Measurements from ENCODE around the gene TRIM69. TPM values are rescaled to one million over a fixed set of nuclear protein-coding genes. Genes with fewer than 3 reads are reported as not detected.
"Not testable (repeated sequence)": the region's sequence is repeated elsewhere in the genome, so short reads cannot be mapped to it uniquely, and the experiment has no call there.

The TRIM69 gene
- total RNA-seq, 2 experiments from 2014 or later, result 60.9 to 62.5 TPM

DNA sequence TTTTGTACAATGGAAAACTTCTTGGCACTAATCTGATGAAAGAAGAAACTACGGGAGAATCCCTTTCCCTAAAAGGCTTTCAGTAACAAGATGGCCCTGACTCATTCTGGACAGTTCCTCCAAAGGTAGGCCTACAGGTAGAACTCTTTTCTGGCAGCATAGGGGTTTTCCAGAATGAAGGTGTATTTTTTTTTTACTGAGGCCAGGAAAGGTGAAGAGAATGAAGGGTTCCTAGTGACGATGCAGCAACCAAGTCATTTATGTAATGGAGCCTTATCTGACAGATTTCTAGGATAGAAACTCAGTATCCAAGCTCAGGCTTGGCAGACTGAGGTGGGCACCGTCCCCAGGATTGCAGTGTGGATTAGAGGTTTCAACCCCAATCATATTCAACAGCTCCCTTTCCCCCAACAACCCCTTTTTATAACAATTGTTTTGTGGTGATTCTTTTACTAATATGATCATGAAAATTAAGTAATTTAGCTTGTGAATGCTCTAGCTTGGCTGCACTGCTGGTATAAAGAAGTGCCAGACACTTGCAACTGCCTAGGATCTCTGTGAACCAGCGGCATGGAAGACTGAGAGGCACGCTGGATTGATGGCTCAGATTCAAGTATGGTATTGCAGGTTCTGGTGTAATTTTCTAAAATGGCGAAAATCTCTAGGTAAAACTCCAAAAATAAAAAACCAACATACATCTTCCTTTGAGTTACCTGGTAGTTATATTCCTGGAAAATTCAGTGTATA, 8.7 kb upstream of the TRIM69 start:
- ChIA-PET POLR2A (interaction anchor here (1.0 to 14.1 kb wide), 4 partner anchors 9 to 191 kb away, joined by 3 to 429 read pairs (median 64); partner anchors contain the start of genes B2M, EIF3J, PATL2 and SPG11), CTCF (interaction anchor here (0.6 to 14.0 kb wide), 5 partner anchors 8 to 61 kb away, joined by 4 to 168 read pairs (median 8); partner anchors contain the start of genes B2M, PATL2, SPG11 and TRIM69)

DNA sequence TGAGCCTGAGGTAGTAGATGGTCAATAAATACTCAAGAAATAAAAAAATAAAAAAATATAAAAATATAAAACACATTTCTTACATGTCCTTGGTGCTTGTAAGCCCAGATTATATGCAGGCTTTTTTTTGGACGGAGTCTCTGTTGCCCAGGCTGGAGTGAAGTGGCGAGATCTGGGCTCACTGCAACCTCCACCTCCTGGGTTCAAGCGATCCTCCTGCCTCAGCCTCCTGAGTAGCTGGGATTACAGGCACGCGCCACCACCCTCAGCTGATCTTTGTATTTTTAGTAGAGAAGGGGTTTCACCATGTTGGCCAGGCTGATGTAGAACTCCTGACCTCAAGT, 8.1 kb upstream of the TRIM69 start:
- ChIA-PET CTCF (interaction anchor here (0.9 to 14.0 kb wide), 5 partner anchors 8 to 62 kb away, joined by 3 to 168 read pairs (median 14); partner anchors contain the start of genes B2M, PATL2, SPG11 and TRIM69), POLR2A (interaction anchor here (0.5 to 14.1 kb wide), 8 partner anchors 9 to 191 kb away, joined by 3 to 429 read pairs (median 4); partner anchors contain the start of genes B2M, EIF3J, PATL2 and SPG11)

- ChIA-PET CTCF (interaction anchor here (0.9 to 14.0 kb wide), 5 partner anchors 8 to 63 kb away, joined by 3 to 168 read pairs (median 14); partner anchors contain the start of genes B2M, PATL2, SPG11 and TRIM69), POLR2A (interaction anchor here (0.5 to 14.1 kb wide), 7 partner anchors 8 to 182 kb away, joined by 3 to 429 read pairs (median 6); partner anchors contain the start of genes B2M, PATL2, SPG11 and TRIM69)
These were observed 7.5 kb upstream of the TRIM69 start for GRCh38 chr15:44728576-44729407.

DNA sequence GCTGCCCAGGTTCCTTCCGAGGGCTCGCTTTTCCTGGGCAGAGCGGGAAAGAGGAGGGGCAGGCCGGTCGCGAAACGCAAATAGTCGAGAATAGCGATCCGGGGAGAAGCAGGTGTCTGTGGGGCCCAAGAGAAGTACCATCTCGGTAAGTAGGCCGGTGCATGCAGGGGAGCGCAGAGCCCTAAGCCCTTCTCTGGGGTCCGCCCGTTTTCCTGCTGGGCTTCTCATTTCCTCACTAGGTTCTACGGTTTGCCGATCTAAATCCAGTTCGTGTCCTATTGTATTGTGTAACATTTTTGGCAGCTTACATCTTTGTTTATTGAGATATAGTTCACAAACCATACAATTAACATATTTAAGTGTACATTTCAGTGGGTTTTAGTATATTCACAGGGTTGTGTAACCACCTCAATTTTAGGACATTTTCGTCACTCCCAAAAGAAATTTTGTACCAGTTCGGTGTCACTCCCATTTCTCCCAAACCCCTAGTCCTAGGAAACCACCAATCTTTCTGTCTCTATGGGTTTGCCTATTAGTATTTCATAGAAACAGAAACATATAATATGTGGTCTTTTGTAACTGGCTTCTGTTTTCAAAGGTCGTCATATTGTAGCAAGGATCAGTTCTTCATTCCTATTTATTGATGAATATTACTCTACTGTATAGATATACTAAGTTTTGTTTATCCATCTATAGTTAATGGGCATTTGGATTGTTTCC, 6.8 kb upstream of the TRIM69 start:
- ChIA-PET CTCF (interaction anchor here (0.9 to 14.0 kb wide), 5 partner anchors 8 to 150 kb away, joined by 3 to 168 read pairs (median 14); partner anchors contain the start of genes B2M, PATL2, SPG11 and TRIM69), POLR2A (interaction anchor here (1.0 to 14.1 kb wide), 6 partner anchors 7 to 183 kb away, joined by 3 to 429 read pairs (median 16); partner anchors contain the start of genes B2M, PATL2, SPG11 and TRIM69)

GRCh38 chr15:44734839-44735481, 1.4 kb upstream of the TRIM69 start:
- CTCF ChIA-PET, result interaction anchor here (1.1 to 14.0 kb wide), 7 partner anchors 9 to 150 kb away, joined by 3 to 168 read pairs (median 27); partner anchors contain the start of genes B2M, PATL2 and SPG11
- POLR2A ChIA-PET, result interaction anchor here (0.5 to 14.1 kb wide), 10 partner anchors 7 to 198 kb away, joined by 3 to 429 read pairs (median 4); partner anchors contain the start of genes B2M, EIF3J, PATL2 and SPG11

DNA sequence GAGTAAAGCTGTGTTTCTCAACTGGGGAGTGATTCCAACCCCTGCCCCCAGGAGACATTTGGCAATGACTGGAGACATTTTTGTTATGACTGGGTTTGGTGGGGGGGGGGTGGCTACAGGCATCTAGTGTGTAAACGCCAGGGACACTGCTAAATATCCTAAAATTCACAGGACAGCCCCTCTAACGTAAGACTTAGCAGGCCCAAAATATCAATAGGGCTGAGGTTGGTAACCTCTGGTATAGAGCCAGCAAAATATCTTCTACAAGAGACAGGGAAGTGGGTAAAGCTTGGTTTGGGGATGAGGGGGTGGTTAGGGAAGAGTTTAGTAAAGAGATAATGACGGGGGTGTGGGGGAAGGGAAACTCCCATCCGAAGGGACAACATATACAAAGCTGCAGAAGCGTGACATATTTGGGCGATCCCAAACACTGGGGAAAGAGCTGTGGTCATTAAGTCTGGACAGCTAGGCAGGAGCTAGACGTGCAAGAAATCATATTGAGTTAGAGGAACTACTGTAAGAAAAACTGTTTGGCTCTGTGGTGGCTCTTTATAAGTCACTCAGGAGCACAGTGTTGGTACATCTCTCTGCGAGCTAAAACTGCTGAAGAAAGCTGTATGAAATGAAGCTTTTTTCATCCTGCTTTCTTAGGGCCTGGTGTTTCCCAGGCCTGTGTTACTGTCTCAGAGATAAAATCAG, 697 bp upstream of the TRIM69 start:
- ChIA-PET CTCF (interaction anchor here (0.9 to 14.0 kb wide), 9 partner anchors 9 to 157 kb away, joined by 3 to 168 read pairs (median 27); partner anchors contain the start of genes B2M, PATL2 and SPG11), POLR2A (interaction anchor here (0.7 to 14.1 kb wide), 9 partner anchors 8 to 161 kb away, joined by 3 to 429 read pairs (median 6); partner anchors contain the start of genes B2M, PATL2 and SPG11)

- POLR2A ChIA-PET, result interaction anchor here (0.6 to 14.1 kb wide), 5 partner anchors 11 to 207 kb away, joined by 3 to 429 read pairs (median 30); partner anchors contain the start of genes B2M, PATL2 and SPG11
- CTCF ChIA-PET, result interaction anchor here (0.6 to 14.0 kb wide), 22 partner anchors 8 to 698 kb away, joined by 3 to 168 read pairs (median 4); partner anchors contain the start of genes B2M, PATL2 and SPG11
These were observed 2.1 kb downstream of the TRIM69 start for GRCh38 chr15:44738340-44738984.

DNA sequence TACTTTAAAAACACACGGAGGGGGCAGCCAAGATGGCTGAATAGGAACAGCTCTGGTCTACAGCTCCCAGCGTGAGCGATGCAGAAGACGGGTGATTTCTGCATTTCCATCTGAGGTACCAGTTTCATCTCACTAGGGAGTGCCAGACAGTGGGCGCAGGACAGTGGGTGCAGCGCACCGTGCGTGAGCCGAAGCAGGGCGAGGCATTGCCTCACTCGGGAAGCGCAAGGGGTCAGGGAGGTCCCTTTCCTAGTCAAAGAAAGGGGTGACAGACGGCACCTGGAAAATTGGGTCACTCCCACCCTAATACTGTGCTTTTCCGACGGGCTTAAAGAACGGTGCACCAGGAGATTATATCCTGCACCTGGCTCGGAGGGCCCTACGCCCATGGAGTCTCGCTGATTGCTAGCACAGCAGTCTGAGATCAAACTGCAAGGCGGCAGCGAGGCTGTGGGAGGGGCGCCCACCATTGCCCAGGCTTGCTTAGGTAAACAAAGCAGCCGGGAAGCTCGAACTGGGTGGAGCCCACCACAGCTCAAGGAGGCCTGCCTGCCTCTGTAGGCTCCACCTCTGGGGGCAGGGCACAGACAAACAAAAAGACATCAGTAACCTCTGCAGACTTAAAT, 3.0 kb downstream of the TRIM69 start:
- CTCF ChIA-PET, result interaction anchor here (0.8 to 14.0 kb wide), 12 partner anchors 7 to 161 kb away, joined by 3 to 168 read pairs (median 14); partner anchors contain the start of genes B2M, PATL2 and SPG11
- POLR2A ChIA-PET, result interaction anchor here (0.6 to 14.1 kb wide), 5 partner anchors 12 to 207 kb away, joined by 3 to 429 read pairs (median 30); partner anchors contain the start of genes B2M, PATL2 and SPG11

GRCh38 chr15:44743454-44743853, 7.1 kb downstream of the TRIM69 start:
- POLR2A ChIA-PET, CTCF ChIA-PET: not testable (repeated sequence)

- ChIA-PET CTCF (interaction anchor here (1.0 to 1.2 kb wide), 2 partner anchors 35 to 175 kb away, joined by 3 to 5 read pairs; no protein-coding TSS in a partner anchor), POLR2A (interaction anchor here (0.6 to 1.3 kb wide), 2 partner anchors 90 to 152 kb away, joined by 3 read pairs; partner anchors contain the start of gene SPG11)
These were observed 17.0 kb downstream of the TRIM69 start for GRCh38 chr15:44753345-44753744.

GRCh38 chr15:44763187-44763586, 26.9 kb downstream of the TRIM69 start:
- ChIA-PET CTCF (no interaction called here), POLR2A (no interaction called here)

- POLR2A ChIA-PET, result no interaction called here
- CTCF ChIA-PET, result no interaction called here
These were observed 27.5 kb downstream of the TRIM69 start for GRCh38 chr15:44763848-44764247.

- POLR2A ChIA-PET, result no interaction called here
These were observed 28.7 kb downstream of the TRIM69 start for GRCh38 chr15:44765036-44765435.

GRCh38 chr15:44769521-44769920, 33.2 kb downstream of the TRIM69 start:
- ChIA-PET POLR2A (no interaction called here), CTCF (interaction anchor here (0.9 kb wide), 1 partner anchor 31 kb away, joined by 3 read pairs; no protein-coding TSS in a partner anchor)

More at GRCh38 chr15:44765036-44765435, 28.7 kb downstream of the TRIM69 start:
- CTCF ChIA-PET, result no interaction called here

- POLR2A ChIA-PET, CTCF ChIA-PET: not testable (repeated sequence)
These were observed 34.4 kb downstream of the TRIM69 start for GRCh38 chr15:44770715-44771114.

GRCh38 chr15:44775953-44776352, 39.6 kb downstream of the TRIM69 start:
- CTCF ChIA-PET, result no interaction called here
- POLR2A ChIA-PET, result no interaction called here
